Tibial nerve (tissue), 4 donors: Measurements from ENCODE around the gene RNF157. TPM values are rescaled to one million over a fixed set of nuclear protein-coding genes. Genes with fewer than 3 reads are reported as not detected.

Experiments
- DNase-seq, 2 donors: peaks; one replicate each; pipeline ENCODE4 v3.0.0-alpha.2; 2019; ENCODE audit warnings: low spot score in 2 of 2
- H3K27ac ChIP-seq, 4 donors: fragments of 200-600 bp; sonication (generic) in 3 of 4; one replicate each; pipeline ENCODE4 v1.5.1; 2017 to 2019; ENCODE audit warnings: mild to moderate bottlenecking in 1 of 4
- H3K27me3 ChIP-seq, 2 donors: fragments of 200-600 bp; sonication (generic) in 1 of 2; one replicate each; pipeline versions ENCODE4 v1.5.1 to v1.6.0; 2017 to 2019
- H3K36me3 ChIP-seq, 3 donors: fragments of 200-600 bp; sonication (generic); one replicate each; pipeline ENCODE4 v1.5.1; 2018 to 2019
- H3K4me1 ChIP-seq, 4 donors: fragments of 200-600 bp; sonication (generic) in 3 of 4; one replicate each; pipeline ENCODE4 v1.5.1; 2017 to 2019
- H3K4me3 ChIP-seq, 4 donors: fragments of 200-600 bp; sonication (generic) in 3 of 4; one replicate each; pipeline ENCODE4 v1.5.1; 2017 to 2019; ENCODE audit warnings: mild to moderate bottlenecking in 1 of 4, moderate library complexity in 1 of 4
- H3K9me3 ChIP-seq, 4 donors: fragments of 200-600 bp; sonication (generic) in 3 of 4; one replicate each; pipeline ENCODE4 v1.5.1; 2017 to 2019
- EP300 ChIP-seq, 2 donors: sonication (generic); formaldehyde crosslinking; IDR thresholded peaks; one replicate each; pipeline ENCODE4 v1.6.1; 2017; ENCODE audit warnings: antibody characterized with exemption in 2 of 2, mild to moderate bottlenecking in 1 of 2
- POLR2A ChIP-seq, 2 donors: fragments of 450-650 bp; IDR thresholded peaks; one replicate each; pipeline ENCODE4 v1.6.1; 2017; ENCODE audit warnings: antibody characterized with exemption in 2 of 2, mild to moderate bottlenecking in 2 of 2, moderate library complexity in 2 of 2
- WGBS, 2 donors: methylation state at CpG; one replicate each; pipeline ENCODE4 v1.1.5; 2018; 5-methylcytosine and 5-hydroxymethylcytosine counted together
- total RNA-seq, 4 donors: library from RNA; depleted of rRNA; stranded (reverse); fragments of >200 nt; gene quantifications; one replicate each; pipeline ENCODE4 v1.1.0, GENCODE V29; 2016
- TF ChIP-seq, protein P1 (sequence below), 5 experiments: fragments of 200-600 bp in 3 of 5; fragments of 450-650 bp in 2 of 5; sonication (generic) in 3 of 5; IDR thresholded peaks; one replicate each; pipeline ENCODE4 v1.5.1; 2016 to 2019; ENCODE audit warnings: antibody characterized with exemption in 5 of 5, mild to moderate bottlenecking in 3 of 5, moderate library complexity in 2 of 5

Gene RNF157
- total RNA-seq, 4 donors from 2014 or later = 11.1 to 18.9 (median 15.2) TPM

DNA sequence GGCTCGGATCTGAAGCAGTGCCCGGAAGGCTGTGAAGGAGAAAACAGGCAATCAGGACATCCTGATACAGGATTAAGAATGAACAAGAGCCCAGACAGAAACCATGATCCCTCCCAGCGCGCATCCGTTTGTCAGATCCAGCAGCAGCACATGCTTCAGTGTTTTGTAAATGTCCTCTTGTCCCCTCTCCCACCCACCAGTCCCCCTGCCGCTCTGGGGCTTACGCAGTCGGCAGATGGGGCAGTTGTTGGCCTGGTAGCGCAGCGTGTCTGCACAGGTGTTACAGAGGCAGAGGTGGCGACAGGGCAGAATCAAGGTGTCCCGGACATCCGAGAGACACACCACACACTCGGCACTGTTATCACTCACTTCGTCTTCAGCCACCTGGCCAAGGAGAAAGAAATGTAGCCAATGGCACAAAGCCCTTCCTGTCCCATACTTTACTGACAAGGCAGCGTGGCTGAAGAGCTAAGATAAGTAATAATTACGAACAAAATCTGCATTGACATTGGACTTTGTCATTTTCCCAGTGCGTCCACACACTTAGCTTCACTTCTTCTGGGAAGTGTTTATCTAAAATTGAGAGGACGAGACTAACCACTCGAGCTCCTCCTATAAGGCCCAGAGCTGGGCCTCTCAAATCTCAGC, 78.5 kb downstream of the RNF157 start:
- Histone ChIP-seq H3K27me3 (no peaks in the 10 kb centered on the region), H3K4me3 (no peak overlapping the region), H3K36me3 (peaks cover 0 to 17% (median 0%) of the 10 kb centered on the region in 3 donors), H3K27ac (peak overlapping the region in 2 of 4 donors; percentile 11 to 53), H3K4me1 (peaks cover 0 to 33% (median 1%) of the 10 kb centered on the region in 4 donors), H3K9me3 (no peaks in the 10 kb centered on the region)
- no peak for TF ChIP-seq POLR2A (IDR thresholded peaks at IDR 0.05)
- no peak for TF ChIP-seq EP300 (IDR thresholded peaks at IDR 0.05)
- TF ChIP-seq, protein P1, sequence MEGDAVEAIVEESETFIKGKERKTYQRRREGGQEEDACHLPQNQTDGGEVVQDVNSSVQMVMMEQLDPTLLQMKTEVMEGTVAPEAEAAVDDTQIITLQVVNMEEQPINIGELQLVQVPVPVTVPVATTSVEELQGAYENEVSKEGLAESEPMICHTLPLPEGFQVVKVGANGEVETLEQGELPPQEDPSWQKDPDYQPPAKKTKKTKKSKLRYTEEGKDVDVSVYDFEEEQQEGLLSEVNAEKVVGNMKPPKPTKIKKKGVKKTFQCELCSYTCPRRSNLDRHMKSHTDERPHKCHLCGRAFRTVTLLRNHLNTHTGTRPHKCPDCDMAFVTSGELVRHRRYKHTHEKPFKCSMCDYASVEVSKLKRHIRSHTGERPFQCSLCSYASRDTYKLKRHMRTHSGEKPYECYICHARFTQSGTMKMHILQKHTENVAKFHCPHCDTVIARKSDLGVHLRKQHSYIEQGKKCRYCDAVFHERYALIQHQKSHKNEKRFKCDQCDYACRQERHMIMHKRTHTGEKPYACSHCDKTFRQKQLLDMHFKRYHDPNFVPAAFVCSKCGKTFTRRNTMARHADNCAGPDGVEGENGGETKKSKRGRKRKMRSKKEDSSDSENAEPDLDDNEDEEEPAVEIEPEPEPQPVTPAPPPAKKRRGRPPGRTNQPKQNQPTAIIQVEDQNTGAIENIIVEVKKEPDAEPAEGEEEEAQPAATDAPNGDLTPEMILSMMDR (IDR thresholded peaks at IDR 0.05) = no peak
- 83 to 85% methylated on average over 20 of the region's 20 CpGs for WGBS, 2 donors
- DNase-seq = no peak

DNA sequence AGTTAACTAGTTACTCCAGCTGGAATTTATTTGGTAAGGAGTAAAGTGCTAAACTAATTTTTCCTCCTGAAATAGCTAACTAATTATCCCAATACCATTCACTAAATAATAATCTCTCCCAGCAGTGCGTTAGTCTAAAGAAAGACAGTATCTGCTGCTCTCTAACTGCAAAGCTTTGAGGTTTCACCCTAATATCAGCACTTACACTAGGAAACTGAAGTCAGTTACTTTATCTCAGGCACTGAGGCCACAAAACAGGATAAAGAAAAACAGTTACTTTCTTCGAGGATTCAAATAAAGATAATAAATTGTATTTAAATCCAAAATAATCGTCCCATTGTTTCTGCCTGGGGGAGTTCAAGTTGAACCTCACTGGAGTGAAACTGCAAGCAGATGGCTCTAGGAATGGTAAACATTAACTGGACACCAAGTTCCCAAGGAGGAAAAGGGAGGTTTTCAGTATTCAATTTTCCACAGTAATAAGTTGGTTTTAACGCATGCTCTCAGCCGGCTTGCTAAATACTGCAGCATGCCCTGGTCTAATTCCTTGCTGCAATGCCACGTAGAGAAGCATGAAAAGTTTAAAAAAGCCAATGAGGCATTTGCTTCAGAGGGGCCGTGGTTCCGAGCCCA, 79.3 kb downstream of the RNF157 start:
- Histone ChIP-seq H3K4me3 (no peak overlapping the region), H3K27me3 (no peaks in the 10 kb centered on the region), H3K4me1 (peaks cover 0 to 26% (median 0%) of the 10 kb centered on the region in 4 donors), H3K36me3 (peaks cover 0 to 24% (median 0%) of the 10 kb centered on the region in 3 donors), H3K9me3 (no peaks in the 10 kb centered on the region), H3K27ac (peak overlapping the region in 1 of 4 donors; percentile 53)
- TF ChIP-seq, protein P1 (IDR thresholded peaks at IDR 0.05) = no peak
- TF ChIP-seq POLR2A (IDR thresholded peaks at IDR 0.05) (no peak), EP300 (IDR thresholded peaks at IDR 0.05) (no peak)
- peak in 1 of 2 donors; percentile 28 for DNase-seq
- WGBS, 2 donors = 47 to 50% methylated on average over 8 of the region's 8 CpGs

DNA sequence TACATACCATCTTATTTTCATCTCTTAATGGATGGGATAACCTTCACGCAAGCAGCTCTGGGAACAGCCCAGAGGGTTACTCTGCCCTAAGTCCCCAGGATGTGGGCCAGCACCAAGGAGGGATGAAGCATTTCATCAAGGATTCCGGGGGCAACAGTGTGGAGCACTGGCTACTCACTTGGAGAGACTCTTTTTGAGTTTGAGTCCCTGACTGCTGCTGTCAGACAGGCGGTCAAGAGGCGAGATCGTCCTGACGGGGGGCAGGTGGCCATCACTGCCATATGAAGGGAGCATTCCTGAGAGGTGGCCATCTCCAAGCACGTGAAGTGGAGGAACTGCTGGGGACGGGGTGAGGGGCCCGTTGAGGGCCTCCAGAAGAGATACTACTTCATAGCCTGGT, 81.1 kb downstream of the RNF157 start:
- Histone ChIP-seq H3K4me1 (peaks cover 0 to 7% (median 0%) of the 10 kb centered on the region in 4 donors), H3K27me3 (no peaks in the 10 kb centered on the region), H3K4me3 (no peak overlapping the region), H3K36me3 (peaks cover 0 to 39% (median 0%) of the 10 kb centered on the region in 3 donors), H3K9me3 (no peaks in the 10 kb centered on the region), H3K27ac (no peak overlapping the region)
- WGBS, 2 donors = 90 to 91% methylated on average over 9 of the region's 9 CpGs
- DNase-seq = no peak
- TF ChIP-seq EP300 (IDR thresholded peaks at IDR 0.05) (no peak), POLR2A (IDR thresholded peaks at IDR 0.05) (no peak)
- TF ChIP-seq, protein P1 (IDR thresholded peaks at IDR 0.05) = no peak

DNA sequence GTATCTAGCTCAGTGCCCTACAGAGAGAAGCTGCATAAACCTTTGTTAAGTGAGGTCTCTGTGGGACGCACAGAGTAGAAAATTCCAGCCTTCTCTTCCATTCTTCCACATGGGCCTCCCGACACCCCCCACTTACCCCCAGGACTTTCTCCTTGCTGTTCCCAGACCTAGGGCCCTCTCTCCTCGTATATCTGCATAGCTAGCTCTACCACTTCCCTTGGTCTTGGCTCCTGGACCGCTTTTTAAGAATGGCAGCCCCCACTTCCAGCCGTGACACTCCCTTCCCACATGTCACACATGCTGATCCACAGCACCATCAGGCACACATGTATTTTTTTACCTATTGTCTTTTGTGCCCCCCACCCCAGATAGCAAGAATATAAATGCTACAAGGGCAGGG, 82.5 kb downstream of the RNF157 start:
- Histone ChIP-seq H3K27ac (no peak overlapping the region), H3K4me3 (no peak overlapping the region), H3K4me1 (peaks cover 0 to 9% (median 0%) of the 10 kb centered on the region in 4 donors), H3K27me3 (no peaks in the 10 kb centered on the region), H3K36me3 (peaks cover 0 to 39% (median 0%) of the 10 kb centered on the region in 3 donors), H3K9me3 (no peaks in the 10 kb centered on the region)
- WGBS, 2 donors = 87% methylated on average over 5 of the region's 5 CpGs
- TF ChIP-seq POLR2A (IDR thresholded peaks at IDR 0.05) = no peak
- no peak for TF ChIP-seq EP300 (IDR thresholded peaks at IDR 0.05)
- TF ChIP-seq, protein P1 (IDR thresholded peaks at IDR 0.05) = no peak
- no peak for DNase-seq

DNA sequence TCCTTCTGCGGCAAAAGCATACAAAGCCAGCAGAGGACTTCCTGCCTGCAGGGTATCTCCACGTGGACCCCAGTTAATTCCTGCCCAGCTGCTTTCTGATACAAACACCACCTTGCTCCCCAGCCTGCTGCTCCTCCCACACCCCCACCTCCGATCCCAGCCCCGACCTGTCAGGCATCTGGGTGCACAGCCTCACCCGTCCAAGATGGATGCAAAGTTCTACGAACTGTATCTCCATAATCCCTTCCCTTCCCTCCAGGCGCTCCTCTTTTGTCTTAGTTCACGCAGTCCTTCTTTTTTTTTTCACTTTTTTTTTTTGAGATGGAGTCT, 83.7 kb downstream of the RNF157 start:
- WGBS, 2 donors = 73 to 75% methylated on average over 8 of the region's 8 CpGs
- Histone ChIP-seq H3K27me3 (no peaks in the 10 kb centered on the region), H3K9me3 (no peaks in the 10 kb centered on the region), H3K27ac (no peak overlapping the region), H3K4me3 (no peak overlapping the region), H3K36me3 (peaks cover 0 to 49% (median 0%) of the 10 kb centered on the region in 3 donors), H3K4me1 (peaks cover 0 to 10% (median 0%) of the 10 kb centered on the region in 4 donors)
- no peak for DNase-seq
- no peak for TF ChIP-seq EP300 (IDR thresholded peaks at IDR 0.05)
- TF ChIP-seq, protein P1 (IDR thresholded peaks at IDR 0.05) = no peak
- no peak for TF ChIP-seq POLR2A (IDR thresholded peaks at IDR 0.05)
